ENCODE data around the gene SFT2D1. TPM values are rescaled to one million over a fixed set of nuclear protein-coding genes. Genes with fewer than 3 reads are reported as not detected.

The SFT2D1 gene
- total and polyA plus RNA-seq, 9 of the 15 experiments (the other 6 are each of a cell fraction or from before 2014, with no cell fraction given) = 54.4 to 140 (median 74.6) TPM

DNA sequence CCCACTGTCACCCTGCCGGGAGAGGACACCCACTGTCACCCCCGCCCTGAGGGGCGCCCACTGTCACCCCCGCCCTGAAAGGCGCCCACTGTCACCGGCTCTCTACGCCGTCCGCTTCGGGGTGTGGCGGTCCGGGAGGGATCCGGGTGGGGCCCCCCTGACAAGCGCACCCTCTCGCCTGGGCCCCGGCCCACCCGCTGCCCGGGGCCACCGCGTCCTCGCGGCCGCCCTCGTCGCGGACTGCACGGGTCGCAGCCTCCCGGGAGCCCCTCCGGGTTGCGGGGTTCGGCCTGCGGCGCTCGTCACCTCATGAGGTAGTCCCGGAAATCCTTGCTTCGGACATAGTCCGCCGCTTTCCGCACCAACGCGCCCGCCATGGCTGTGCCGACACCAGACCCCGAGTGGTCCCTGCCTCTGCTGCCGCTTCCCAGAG is 40.2 kb upstream of the SFT2D1 start (continued):
- peak; percentile 12; the same call in 1 of the 2 replicates for TF ChIP-seq TAF7 (tag; IDR thresholded peaks at IDR 0.05)
- TF ChIP-seq, protein P1, sequence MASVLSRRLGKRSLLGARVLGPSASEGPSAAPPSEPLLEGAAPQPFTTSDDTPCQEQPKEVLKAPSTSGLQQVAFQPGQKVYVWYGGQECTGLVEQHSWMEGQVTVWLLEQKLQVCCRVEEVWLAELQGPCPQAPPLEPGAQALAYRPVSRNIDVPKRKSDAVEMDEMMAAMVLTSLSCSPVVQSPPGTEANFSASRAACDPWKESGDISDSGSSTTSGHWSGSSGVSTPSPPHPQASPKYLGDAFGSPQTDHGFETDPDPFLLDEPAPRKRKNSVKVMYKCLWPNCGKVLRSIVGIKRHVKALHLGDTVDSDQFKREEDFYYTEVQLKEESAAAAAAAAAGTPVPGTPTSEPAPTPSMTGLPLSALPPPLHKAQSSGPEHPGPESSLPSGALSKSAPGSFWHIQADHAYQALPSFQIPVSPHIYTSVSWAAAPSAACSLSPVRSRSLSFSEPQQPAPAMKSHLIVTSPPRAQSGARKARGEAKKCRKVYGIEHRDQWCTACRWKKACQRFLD (CRISPR knock-in tag; IDR thresholded peaks at IDR 0.05) = 0 out of 2 replicates have a peak, but pooled peaks have one; percentile 18
- peak; percentile 74 for TF ChIP-seq ZFX (CRISPR knock-in tag; IDR thresholded peaks at IDR 0.05)
- TF ChIP-seq ZBTB17 (CRISPR knock-in tag; IDR thresholded peaks at IDR 0.05) = no peak
- no peak for TF ChIP-seq HNRNPUL1 (IDR thresholded peaks at IDR 0.05; ENCODE audit: low read length)
- TF ChIP-seq, protein P2, sequence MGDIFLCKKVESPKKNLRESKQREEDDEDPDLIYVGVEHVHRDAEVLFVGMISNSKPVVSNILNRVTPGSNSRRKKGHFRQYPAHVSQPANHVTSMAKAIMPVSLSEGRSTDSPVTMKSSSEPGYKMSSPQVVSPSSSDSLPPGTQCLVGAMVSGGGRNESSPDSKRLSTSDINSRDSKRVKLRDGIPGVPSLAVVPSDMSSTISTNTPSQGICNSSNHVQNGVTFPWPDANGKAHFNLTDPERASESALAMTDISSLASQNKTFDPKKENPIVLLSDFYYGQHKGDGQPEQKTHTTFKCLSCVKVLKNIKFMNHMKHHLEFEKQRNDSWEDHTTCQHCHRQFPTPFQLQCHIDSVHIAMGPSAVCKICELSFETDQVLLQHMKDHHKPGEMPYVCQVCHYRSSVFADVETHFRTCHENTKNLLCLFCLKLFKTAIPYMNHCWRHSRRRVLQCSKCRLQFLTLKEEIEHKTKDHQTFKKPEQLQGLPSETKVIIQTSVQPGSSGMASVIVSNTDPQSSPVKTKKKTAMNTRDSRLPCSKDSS (IDR thresholded peaks at IDR 0.05; ENCODE audit: low read depth, partially characterized antibody) = no peak
- 0 out of 2 replicates have a peak, but pooled peaks have one; percentile 5 for TF ChIP-seq ELF1 (tag; IDR thresholded peaks at IDR 0.05)
- no peak for TF ChIP-seq PRPF4 (IDR thresholded peaks at IDR 0.05; ENCODE audit: insufficient read depth, low read depth, low read length, poor library complexity, severe bottlenecking)
- TF ChIP-seq BMI1 (IDR thresholded peaks at IDR 0.05; ENCODE audit: low read length) = no peak
- peak; percentile 65 for TF ChIP-seq ZFP36 (IDR thresholded peaks at IDR 0.05; ENCODE audit: low read depth, low read length, partially characterized antibody)
- TF ChIP-seq, protein P3, sequence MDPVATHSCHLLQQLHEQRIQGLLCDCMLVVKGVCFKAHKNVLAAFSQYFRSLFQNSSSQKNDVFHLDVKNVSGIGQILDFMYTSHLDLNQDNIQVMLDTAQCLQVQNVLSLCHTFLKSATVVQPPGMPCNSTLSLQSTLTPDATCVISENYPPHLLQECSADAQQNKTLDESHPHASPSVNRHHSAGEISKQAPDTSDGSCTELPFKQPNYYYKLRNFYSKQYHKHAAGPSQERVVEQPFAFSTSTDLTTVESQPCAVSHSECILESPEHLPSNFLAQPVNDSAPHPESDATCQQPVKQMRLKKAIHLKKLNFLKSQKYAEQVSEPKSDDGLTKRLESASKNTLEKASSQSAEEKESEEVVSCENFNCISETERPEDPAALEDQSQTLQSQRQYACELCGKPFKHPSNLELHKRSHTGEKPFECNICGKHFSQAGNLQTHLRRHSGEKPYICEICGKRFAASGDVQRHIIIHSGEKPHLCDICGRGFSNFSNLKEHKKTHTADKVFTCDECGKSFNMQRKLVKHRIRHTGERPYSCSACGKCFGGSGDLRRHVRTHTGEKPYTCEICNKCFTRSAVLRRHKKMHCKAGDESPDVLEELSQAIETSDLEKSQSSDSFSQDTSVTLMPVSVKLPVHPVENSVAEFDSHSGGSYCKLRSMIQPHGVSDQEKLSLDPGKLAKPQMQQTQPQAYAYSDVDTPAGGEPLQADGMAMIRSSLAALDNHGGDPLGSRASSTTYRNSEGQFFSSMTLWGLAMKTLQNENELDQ (CRISPR knock-in tag; IDR thresholded peaks at IDR 0.05; ENCODE audit: borderline replicate concordance) = 0 out of 2 replicates have a peak, but pooled peaks have one; percentile 22
- no peak for TF ChIP-seq TEAD4 (IDR thresholded peaks at IDR 0.05; ENCODE audit: low read length)
- TF ChIP-seq TEAD4 (CRISPR knock-in tag; IDR thresholded peaks at IDR 0.05; ENCODE audit: borderline replicate concordance) = peak; percentile 41; the same call in 1 of the 2 replicates
- TF ChIP-seq NONO (IDR thresholded peaks at IDR 0.05; ENCODE audit: low read depth in 2 of 2, low read length in 1 of 2) = 0 out of 4 replicates have a peak, but pooled peaks of 1 of the 2 experiments have one; percentile 25
- 0 out of 2 replicates have a peak, but pooled peaks have one; percentile 20 for TF ChIP-seq STAG1 (CRISPR knock-in tag; IDR thresholded peaks at IDR 0.05; ENCODE audit: borderline replicate concordance)
- no peak for TF ChIP-seq RNF2 (IDR thresholded peaks at IDR 0.05)
- TF ChIP-seq CREBBP (IDR thresholded peaks at IDR 0.05; ENCODE audit: low read depth, low read length) = no peak
- 0 out of 2 replicates have a peak, but pooled peaks have one; percentile 11 for TF ChIP-seq ZNF224 (CRISPR knock-in tag; IDR thresholded peaks at IDR 0.05)
- TF ChIP-seq POLR2A (conservative IDR thresholded peaks at IDR 0.05) = peak; percentile 86
- TF ChIP-seq POLR3G (IDR thresholded peaks at IDR 0.05; ENCODE audit: extremely low read depth, insufficient read length, insufficient replicate concordance) = no peak
- TF ChIP-seq RBM22 (IDR thresholded peaks at IDR 0.05; ENCODE audit: low read depth, low read length, poor library complexity, severe bottlenecking) = no peak
- 0 out of 2 replicates have a peak, but pooled peaks have one; percentile 6 for TF ChIP-seq ZBTB1 (CRISPR knock-in tag; IDR thresholded peaks at IDR 0.05; ENCODE audit: borderline replicate concordance, low read depth)
- no peak for TF ChIP-seq KDM1A (IDR thresholded peaks at IDR 0.05)
- TF ChIP-seq YY1 (IDR thresholded peaks at IDR 0.05; ENCODE audit: borderline replicate concordance in 1 of 3, control insufficient read depth in 1 of 3, extremely low read depth in 1 of 3, insufficient read depth in 3 of 3, insufficient read length in 1 of 3, insufficient replicate concordance in 2 of 3, low read depth in 1 of 3, low read length in 2 of 3) = peak in 1 of 3 experiments; percentile 64
